Measurements from ENCODE around the gene ADRA2C. TPM values are rescaled to one million over a fixed set of nuclear protein-coding genes. Genes with fewer than 3 reads are reported as not detected.

Gene ADRA2C
- total RNA-seq, 1 experiment from 2014 or later, result 0.28 TPM

GRCh38 chr4:3801521-3801920 is 35.3 kb downstream of the ADRA2C start:
- intact Hi-C loops (cut with micrococcal nuclease), result no loop called here
- Mint-ChIP-seq H3K36me3 (ENCODE audit: insufficient read depth, unreplicated experiment) (no peaks in the 10 kb centered on the region), H3K4me3 (ENCODE audit: unreplicated experiment) (no peak overlapping the region), H3K27ac (ENCODE audit: low read depth, unreplicated experiment) (no peak overlapping the region), H3K9me3 (ENCODE audit: unreplicated experiment) (no peaks in the 10 kb centered on the region), H3K27me3 (ENCODE audit: insufficient read depth, unreplicated experiment) (peaks cover 40% of the 10 kb centered on the region), H3K4me1 (ENCODE audit: insufficient read depth, unreplicated experiment) (no peaks in the 10 kb centered on the region)
- no peak for TF ChIP-seq CTCF (IDR thresholded peaks at IDR 0.05; ENCODE audit: unreplicated experiment)
- ChIA-PET CTCF (no interaction called here), POLR2A (no interaction called here)
- no peak for DNase-seq (ENCODE audit: unreplicated experiment)
- BruUV-seq (replicated peaks), result no TSS peak

GRCh38 chr4:3801931-3802550 is 35.9 kb downstream of the ADRA2C start:
- TF ChIP-seq CTCF (IDR thresholded peaks at IDR 0.05; ENCODE audit: unreplicated experiment), result no peak
- Mint-ChIP-seq H3K9me3 (ENCODE audit: unreplicated experiment) (no peaks in the 10 kb centered on the region), H3K36me3 (ENCODE audit: insufficient read depth, unreplicated experiment) (no peaks in the 10 kb centered on the region), H3K27me3 (ENCODE audit: insufficient read depth, unreplicated experiment) (peaks cover 45% of the 10 kb centered on the region), H3K4me3 (ENCODE audit: unreplicated experiment) (no peak overlapping the region), H3K27ac (ENCODE audit: low read depth, unreplicated experiment) (no peak overlapping the region), H3K4me1 (ENCODE audit: insufficient read depth, unreplicated experiment) (no peaks in the 10 kb centered on the region)
- DNase-seq (ENCODE audit: unreplicated experiment), result no peak
- BruUV-seq (replicated peaks), result no TSS peak
- ChIA-PET CTCF (interaction anchor here (0.7 kb wide), 1 partner anchor 45 kb away, joined by 3 read pairs; no protein-coding TSS in a partner anchor), POLR2A (no interaction called here)
- intact Hi-C loops (cut with micrococcal nuclease), result no loop called here

- TF ChIP-seq CTCF (IDR thresholded peaks at IDR 0.05; ENCODE audit: unreplicated experiment), result no peak
- no peaks in the 10 kb centered on the region for H3K4me1 Mint-ChIP-seq (ENCODE audit: insufficient read depth, unreplicated experiment)
- BruUV-seq (replicated peaks), result no TSS peak
- H3K27ac Mint-ChIP-seq (ENCODE audit: low read depth, unreplicated experiment), result no peak overlapping the region
- ChIA-PET CTCF (interaction anchor here (0.7 to 0.8 kb wide), 2 partner anchors 19 to 44 kb away, joined by 3 to 4 read pairs; no protein-coding TSS in a partner anchor), POLR2A (interaction anchor here (1.3 kb wide), 1 partner anchor 12 kb away, joined by 3 read pairs; no protein-coding TSS in a partner anchor)
- no peak overlapping the region for H3K4me3 Mint-ChIP-seq (ENCODE audit: unreplicated experiment)
- no peaks in the 10 kb centered on the region for H3K36me3 Mint-ChIP-seq (ENCODE audit: insufficient read depth, unreplicated experiment)
- H3K27me3 Mint-ChIP-seq (ENCODE audit: insufficient read depth, unreplicated experiment), result peaks cover 53% of the 10 kb centered on the region
- DNase-seq (ENCODE audit: unreplicated experiment), result no peak
- intact Hi-C loops (cut with micrococcal nuclease), result no loop called here
- H3K9me3 Mint-ChIP-seq (ENCODE audit: unreplicated experiment), result no peaks in the 10 kb centered on the region
Observed at GRCh38 chr4:3802571-3803474, 36.6 kb downstream of the ADRA2C start.

GRCh38 chr4:3803475-3803847 is 37.3 kb downstream of the ADRA2C start:
- Mint-ChIP-seq H3K27ac (ENCODE audit: low read depth, unreplicated experiment) (no peak overlapping the region), H3K27me3 (ENCODE audit: insufficient read depth, unreplicated experiment) (peaks cover 54% of the 10 kb centered on the region), H3K4me3 (ENCODE audit: unreplicated experiment) (no peak overlapping the region), H3K36me3 (ENCODE audit: insufficient read depth, unreplicated experiment) (no peaks in the 10 kb centered on the region), H3K9me3 (ENCODE audit: unreplicated experiment) (no peaks in the 10 kb centered on the region), H3K4me1 (ENCODE audit: insufficient read depth, unreplicated experiment) (no peaks in the 10 kb centered on the region)
- BruUV-seq (replicated peaks), result no TSS peak
- DNase-seq (ENCODE audit: unreplicated experiment), result no peak
- intact Hi-C loops (cut with micrococcal nuclease), result no loop called here
- TF ChIP-seq CTCF (IDR thresholded peaks at IDR 0.05; ENCODE audit: unreplicated experiment), result no peak
- POLR2A ChIA-PET, result interaction anchor here (1.3 kb wide), 1 partner anchor 12 kb away, joined by 3 read pairs; no protein-coding TSS in a partner anchor
- CTCF ChIA-PET, result interaction anchor here (0.8 kb wide), 1 partner anchor 20 kb away, joined by 4 read pairs; no protein-coding TSS in a partner anchor

Data from MCF 10A (cell line).